IPS-18c (cell line): ENCODE measurements around the gene RBM8A.
"Not testable (repeated sequence)": the region's sequence is repeated elsewhere in the genome, so short reads cannot be mapped to it uniquely, and the experiment has no call there.

Source experiments
- H3K4me3 ChIP-seq: 2 replicates; pipeline ENCODE4 v1.7.0; 2013; ENCODE audit warnings: low read depth, mild to moderate bottlenecking, low read length, moderate library complexity; ENCODE audit not compliant: insufficient read depth
- H3K9me3 ChIP-seq: one replicate; pipeline ENCODE4 v1.6.1; 2013; ENCODE audit warnings: mild to moderate bottlenecking, low read length, moderate library complexity; ENCODE audit not compliant: control insufficient read depth, insufficient read depth

RBM8A gene

GRCh38 chr1:145927916-145928643, 796 bp upstream of the RBM8A start:
- H3K9me3 ChIP-seq = no peaks in the 10 kb centered on the region
- peak overlapping the region; percentile 75 for H3K4me3 ChIP-seq

GRCh38 chr1:145926686-145927062, 610 bp downstream of the RBM8A start:
- peak overlapping the region; percentile 75 for H3K4me3 ChIP-seq
- H3K9me3 ChIP-seq = no peaks in the 10 kb centered on the region

GRCh38 chr1:145922266-145922665, 5.0 kb downstream of the RBM8A start:
- no peak overlapping the region for H3K4me3 ChIP-seq
- no peaks in the 10 kb centered on the region for H3K9me3 ChIP-seq

GRCh38 chr1:145920297-145920696, 7.0 kb downstream of the RBM8A start:
- not testable (repeated sequence) for H3K4me3 ChIP-seq, H3K9me3 ChIP-seq

GRCh38 chr1:145918992-145919939, 8.0 kb downstream of the RBM8A start:
- H3K9me3 ChIP-seq = no peaks in the 10 kb centered on the region
- peak overlapping the region; percentile 78 for H3K4me3 ChIP-seq

- H3K4me3 ChIP-seq = peak within 1 kb of the TSS; percentile 78
- no peaks in the 10 kb centered on the region for H3K9me3 ChIP-seq
These were observed 8.9 kb downstream of the RBM8A start, which contains the start of gene PEX11B for GRCh38 chr1:145918144-145918991. PEX11B (minus strand) TSS chr1:145918717; CDS start chr1:145918688, 29 bp downstream.

- peak overlapping the region; percentile 78; the same call in 1 of the 2 replicates for H3K4me3 ChIP-seq
- H3K9me3 ChIP-seq = no peaks in the 10 kb centered on the region
These were observed 9.7 kb downstream of the RBM8A start for GRCh38 chr1:145917595-145917994.

- no peaks in the 10 kb centered on the region for H3K9me3 ChIP-seq
These were observed 10.5 kb downstream of the RBM8A start for GRCh38 chr1:145916745-145917144.

GRCh38 chr1:145912128-145912641, 15.1 kb downstream of the RBM8A start:
- Histone ChIP-seq H3K4me3 (no peak overlapping the region), H3K9me3 (peaks cover 2% of the 10 kb centered on the region)

More at GRCh38 chr1:145916745-145917144, 10.5 kb downstream of the RBM8A start:
- no peak overlapping the region for H3K4me3 ChIP-seq

- Histone ChIP-seq H3K4me3 (no peak overlapping the region), H3K9me3 (peaks cover 2% of the 10 kb centered on the region)
These were observed 18.6 kb downstream of the RBM8A start for GRCh38 chr1:145908653-145909052.

GRCh38 chr1:145906954-145907753, 20.1 kb downstream of the RBM8A start:
- Histone ChIP-seq H3K9me3 (peaks cover 2% of the 10 kb centered on the region), H3K4me3 (no peak overlapping the region)

- no peak overlapping the region for H3K4me3 ChIP-seq
- H3K9me3 ChIP-seq = no peaks in the 10 kb centered on the region
These were observed 25.8 kb downstream of the RBM8A start for GRCh38 chr1:145901312-145902021.

- no peaks in the 10 kb centered on the region for H3K9me3 ChIP-seq
- H3K4me3 ChIP-seq = no peak overlapping the region
These were observed 28.5 kb downstream of the RBM8A start for GRCh38 chr1:145898756-145899155.

GRCh38 chr1:145897969-145898368, 29.3 kb downstream of the RBM8A start:
- Histone ChIP-seq H3K9me3 (no peaks in the 10 kb centered on the region), H3K4me3 (no peak overlapping the region)

- Histone ChIP-seq H3K9me3 (no peaks in the 10 kb centered on the region), H3K4me3 (no peak overlapping the region)
These were observed 31.8 kb downstream of the RBM8A start for GRCh38 chr1:145895471-145895870.
